ENCODE results near the gene TCF7. TPM values are rescaled to one million over a fixed set of nuclear protein-coding genes. Genes with fewer than 3 reads are reported as not detected.

TCF7 gene
- polyA plus RNA-seq, 2 of the 4 experiments (the other 2 are of a cell fraction): 2.8 to 10.1 TPM

GRCh38 chr5:134124289-134125038, 10.0 kb downstream of the TCF7 start:
- TF ChIP-seq, protein P1, sequence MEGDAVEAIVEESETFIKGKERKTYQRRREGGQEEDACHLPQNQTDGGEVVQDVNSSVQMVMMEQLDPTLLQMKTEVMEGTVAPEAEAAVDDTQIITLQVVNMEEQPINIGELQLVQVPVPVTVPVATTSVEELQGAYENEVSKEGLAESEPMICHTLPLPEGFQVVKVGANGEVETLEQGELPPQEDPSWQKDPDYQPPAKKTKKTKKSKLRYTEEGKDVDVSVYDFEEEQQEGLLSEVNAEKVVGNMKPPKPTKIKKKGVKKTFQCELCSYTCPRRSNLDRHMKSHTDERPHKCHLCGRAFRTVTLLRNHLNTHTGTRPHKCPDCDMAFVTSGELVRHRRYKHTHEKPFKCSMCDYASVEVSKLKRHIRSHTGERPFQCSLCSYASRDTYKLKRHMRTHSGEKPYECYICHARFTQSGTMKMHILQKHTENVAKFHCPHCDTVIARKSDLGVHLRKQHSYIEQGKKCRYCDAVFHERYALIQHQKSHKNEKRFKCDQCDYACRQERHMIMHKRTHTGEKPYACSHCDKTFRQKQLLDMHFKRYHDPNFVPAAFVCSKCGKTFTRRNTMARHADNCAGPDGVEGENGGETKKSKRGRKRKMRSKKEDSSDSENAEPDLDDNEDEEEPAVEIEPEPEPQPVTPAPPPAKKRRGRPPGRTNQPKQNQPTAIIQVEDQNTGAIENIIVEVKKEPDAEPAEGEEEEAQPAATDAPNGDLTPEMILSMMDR (IDR thresholded peaks at IDR 0.05): no peak
- TF ChIP-seq, protein P2, sequence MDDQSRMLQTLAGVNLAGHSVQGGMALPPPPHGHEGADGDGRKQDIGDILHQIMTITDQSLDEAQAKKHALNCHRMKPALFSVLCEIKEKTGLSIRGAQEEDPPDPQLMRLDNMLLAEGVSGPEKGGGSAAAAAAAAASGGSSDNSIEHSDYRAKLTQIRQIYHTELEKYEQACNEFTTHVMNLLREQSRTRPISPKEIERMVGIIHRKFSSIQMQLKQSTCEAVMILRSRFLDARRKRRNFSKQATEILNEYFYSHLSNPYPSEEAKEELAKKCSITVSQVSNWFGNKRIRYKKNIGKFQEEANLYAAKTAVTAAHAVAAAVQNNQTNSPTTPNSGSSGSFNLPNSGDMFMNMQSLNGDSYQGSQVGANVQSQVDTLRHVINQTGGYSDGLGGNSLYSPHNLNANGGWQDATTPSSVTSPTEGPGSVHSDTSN (IDR thresholded peaks at IDR 0.05): no peak
- TF ChIP-seq CEBPB (IDR thresholded peaks at IDR 0.05) (no peak), HOXB5 (CRISPR knock-in tag; IDR thresholded peaks at IDR 0.05) (no peak), POLR2AphosphoS2 (conservative IDR thresholded peaks at IDR 0.05; ENCODE audit: low read length) (no peak), EHMT2 (IDR thresholded peaks at IDR 0.05; ENCODE audit: low read depth) (no peak), GATA3 (IDR thresholded peaks at IDR 0.05; ENCODE audit: borderline replicate concordance) (no peak), MAFK (IDR thresholded peaks at IDR 0.05; ENCODE audit: partially characterized antibody) (no peak)
- TF ChIP-seq, protein P3, sequence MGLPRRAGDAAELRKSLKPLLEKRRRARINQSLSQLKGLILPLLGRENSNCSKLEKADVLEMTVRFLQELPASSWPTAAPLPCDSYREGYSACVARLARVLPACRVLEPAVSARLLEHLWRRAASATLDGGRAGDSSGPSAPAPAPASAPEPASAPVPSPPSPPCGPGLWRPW (IDR thresholded peaks at IDR 0.05): no peak
- ATAC-seq (peak; percentile 3 to 7; a peak in 4 of 6 replicates), DNase-seq (ENCODE audit: low read depth in 1 of 2, low spot score in 1 of 2) (no peak), FAIRE-seq (no peak)
- Histone ChIP-seq H3K4me2 (0 out of 3 replicates have a peak overlapping the region, but pooled peaks have one; percentile 11), H3K27ac (peak overlapping the region in 1 of 2 experiments; percentile 72; a peak in 4 of 6 replicates), H3K9me3 (no peaks in the 10 kb centered on the region), H3K4me3 (no peak overlapping the region), H3K4me1 (peaks cover 18% of the 10 kb centered on the region)
- POLR2A ChIA-PET: interaction anchor here (2.1 kb wide), 1 partner anchor 10 kb away, joined by 6 read pairs; the partner anchor contains the start of gene TCF7
- WGBS (ENCODE audit: missing lambda C conversion rate): 80% methylated on average over 5 of the region's 8 CpGs
- CTCF ChIA-PET: interaction anchor here (0.6 to 22.6 kb wide), 11 partner anchors 11 to 104 kb away, joined by 3 to 263 read pairs (median 6); partner anchors contain the start of gene TCF7

GRCh38 chr5:134125039-134126015, 10.8 kb downstream of the TCF7 start:
- DNase-seq (ENCODE audit: low read depth in 1 of 2, low spot score in 1 of 2) (no peak), ATAC-seq (peak; percentile 20 to 40; a peak in 4 of 6 replicates), FAIRE-seq (no peak)
- TF ChIP-seq EP300 (IDR thresholded peaks at IDR 0.05) (no peak), EHMT2 (IDR thresholded peaks at IDR 0.05; ENCODE audit: low read depth) (no peak), GATA3 (IDR thresholded peaks at IDR 0.05; ENCODE audit: borderline replicate concordance) (no peak), HEYL (CRISPR knock-in tag; IDR thresholded peaks at IDR 0.05) (no peak), RNF2 (IDR thresholded peaks at IDR 0.05; ENCODE audit: borderline replicate concordance, low read depth) (no peak), MAFK (IDR thresholded peaks at IDR 0.05; ENCODE audit: partially characterized antibody) (no peak), CHD2 (IDR thresholded peaks at IDR 0.05; ENCODE audit: low read length, partially characterized antibody) (no peak), FOSB (CRISPR knock-in tag; IDR thresholded peaks at IDR 0.05) (no peak), JUNB (IDR thresholded peaks at IDR 0.05) (no peak), POLR2A (IDR thresholded peaks at IDR 0.05; ENCODE audit: low read length) (no peak)
- TF ChIP-seq, protein P1 (IDR thresholded peaks at IDR 0.05): no peak
- TF ChIP-seq, protein P4, sequence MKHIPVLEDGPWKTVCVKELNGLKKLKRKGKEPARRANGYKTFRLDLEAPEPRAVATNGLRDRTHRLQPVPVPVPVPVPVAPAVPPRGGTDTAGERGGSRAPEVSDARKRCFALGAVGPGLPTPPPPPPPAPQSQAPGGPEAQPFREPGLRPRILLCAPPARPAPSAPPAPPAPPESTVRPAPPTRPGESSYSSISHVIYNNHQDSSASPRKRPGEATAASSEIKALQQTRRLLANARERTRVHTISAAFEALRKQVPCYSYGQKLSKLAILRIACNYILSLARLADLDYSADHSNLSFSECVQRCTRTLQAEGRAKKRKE (CRISPR knock-in tag; IDR thresholded peaks at IDR 0.05; ENCODE audit: low read depth): no peak
- CTCF ChIA-PET: interaction anchor here (0.6 to 22.6 kb wide), 11 partner anchors 11 to 105 kb away, joined by 3 to 263 read pairs (median 6); partner anchors contain the start of gene TCF7
- H3K4me3 ChIP-seq: no peak overlapping the region
- 47% methylated on average over 13 of the region's 14 CpGs for WGBS (ENCODE audit: missing lambda C conversion rate)
- no peaks in the 10 kb centered on the region for H3K9me3 ChIP-seq
- POLR2A ChIA-PET: interaction anchor here (2.1 kb wide), 1 partner anchor 11 kb away, joined by 6 read pairs; the partner anchor contains the start of gene TCF7
- peak overlapping the region; percentile 11; the same call in 2 of the 3 replicates for H3K4me2 ChIP-seq
- H3K4me1 ChIP-seq: peaks cover 18% of the 10 kb centered on the region
- H3K27ac ChIP-seq: peak overlapping the region in 1 of 2 experiments; percentile 72; a peak in 4 of 6 replicates
